ENCODE results near the gene TTC28. TPM values are rescaled to one million over a fixed set of nuclear protein-coding genes. Genes with fewer than 3 reads are reported as not detected.

TTC28 gene
- total RNA-seq, 1 experiment from 2014 or later: 14.8 TPM

GRCh38 chr22:28005513-28005912 is 674.1 kb downstream of the TTC28 start:
- DNase-seq: peak; percentile 37
- H3K36me3 ChIP-seq (replicated peaks; ENCODE audit: control insufficient read depth, insufficient read depth, low read length): peaks cover 2% of the 10 kb centered on the region; the same call in 1 of the 2 replicates
- H3K4me3 ChIP-seq (ENCODE audit: insufficient read depth, low read depth, low read length): no peak overlapping the region
- H3K27me3 ChIP-seq (ENCODE audit: control insufficient read depth, insufficient read depth, low read length): no peaks in the 10 kb centered on the region

GRCh38 chr22:28004021-28004420 is 675.6 kb downstream of the TTC28 start:
- Histone ChIP-seq H3K4me3 (ENCODE audit: insufficient read depth, low read depth, low read length) (no peak overlapping the region), H3K27me3 (ENCODE audit: control insufficient read depth, insufficient read depth, low read length) (no peaks in the 10 kb centered on the region), H3K36me3 (replicated peaks; ENCODE audit: control insufficient read depth, insufficient read depth, low read length) (peaks cover 2% of the 10 kb centered on the region; the same call in 1 of the 2 replicates)
- peak; percentile 72 for DNase-seq

- no peak for DNase-seq
- no peak overlapping the region for H3K4me3 ChIP-seq (ENCODE audit: insufficient read depth, low read depth, low read length)
- no peaks in the 10 kb centered on the region for H3K27me3 ChIP-seq (ENCODE audit: control insufficient read depth, insufficient read depth, low read length)
- H3K36me3 ChIP-seq (replicated peaks; ENCODE audit: control insufficient read depth, insufficient read depth, low read length): peaks cover 2% of the 10 kb centered on the region; the same call in 1 of the 2 replicates
Observed at GRCh38 chr22:28002863-28003565, 676.6 kb downstream of the TTC28 start.

GRCh38 chr22:28002181-28002700 is 677.4 kb downstream of the TTC28 start:
- peak; percentile 63 for DNase-seq
- Histone ChIP-seq H3K27me3 (ENCODE audit: control insufficient read depth, insufficient read depth, low read length) (no peaks in the 10 kb centered on the region), H3K4me3 (ENCODE audit: insufficient read depth, low read depth, low read length) (no peak overlapping the region), H3K36me3 (replicated peaks; ENCODE audit: control insufficient read depth, insufficient read depth, low read length) (no peaks in the 10 kb centered on the region)

GRCh38 chr22:28001171-28001835 is 678.3 kb downstream of the TTC28 start:
- DNase-seq: no peak
- H3K36me3 ChIP-seq (replicated peaks; ENCODE audit: control insufficient read depth, insufficient read depth, low read length): no peaks in the 10 kb centered on the region
- no peaks in the 10 kb centered on the region for H3K27me3 ChIP-seq (ENCODE audit: control insufficient read depth, insufficient read depth, low read length)
- H3K4me3 ChIP-seq (ENCODE audit: insufficient read depth, low read depth, low read length): no peak overlapping the region

GRCh38 chr22:28000361-28000760 is 679.3 kb downstream of the TTC28 start:
- H3K36me3 ChIP-seq (replicated peaks; ENCODE audit: control insufficient read depth, insufficient read depth, low read length): no peaks in the 10 kb centered on the region
- DNase-seq: no peak
- H3K4me3 ChIP-seq (ENCODE audit: insufficient read depth, low read depth, low read length): no peak overlapping the region
- H3K27me3 ChIP-seq (ENCODE audit: control insufficient read depth, insufficient read depth, low read length): no peaks in the 10 kb centered on the region

- no peaks in the 10 kb centered on the region for H3K27me3 ChIP-seq (ENCODE audit: control insufficient read depth, insufficient read depth, low read length)
- no peak for DNase-seq
- H3K36me3 ChIP-seq (replicated peaks; ENCODE audit: control insufficient read depth, insufficient read depth, low read length): no peaks in the 10 kb centered on the region
- H3K4me3 ChIP-seq (ENCODE audit: insufficient read depth, low read depth, low read length): no peak overlapping the region
Observed at GRCh38 chr22:27999876-28000275, 679.8 kb downstream of the TTC28 start.

- H3K4me3 ChIP-seq (ENCODE audit: insufficient read depth, low read depth, low read length): no peak overlapping the region
- DNase-seq: no peak
- no peaks in the 10 kb centered on the region for H3K27me3 ChIP-seq (ENCODE audit: control insufficient read depth, insufficient read depth, low read length)
- no peaks in the 10 kb centered on the region for H3K36me3 ChIP-seq (replicated peaks; ENCODE audit: control insufficient read depth, insufficient read depth, low read length)
Observed at GRCh38 chr22:27998511-27999410, 680.9 kb downstream of the TTC28 start.

- H3K4me3 ChIP-seq (ENCODE audit: insufficient read depth, low read depth, low read length): no peak overlapping the region
- H3K36me3 ChIP-seq (replicated peaks; ENCODE audit: control insufficient read depth, insufficient read depth, low read length): no peaks in the 10 kb centered on the region
- DNase-seq: no peak
- H3K27me3 ChIP-seq (ENCODE audit: control insufficient read depth, insufficient read depth, low read length): no peaks in the 10 kb centered on the region
Observed at GRCh38 chr22:27997538-27997937, 682.1 kb downstream of the TTC28 start.

- no peaks in the 10 kb centered on the region for H3K27me3 ChIP-seq (ENCODE audit: control insufficient read depth, insufficient read depth, low read length)
- no peaks in the 10 kb centered on the region for H3K36me3 ChIP-seq (replicated peaks; ENCODE audit: control insufficient read depth, insufficient read depth, low read length)
- no peak for DNase-seq
- no peak overlapping the region for H3K4me3 ChIP-seq (ENCODE audit: insufficient read depth, low read depth, low read length)
Observed at GRCh38 chr22:27996981-27997380, 682.7 kb downstream of the TTC28 start.

GRCh38 chr22:27996529-27996925 is 683.1 kb downstream of the TTC28 start:
- no peaks in the 10 kb centered on the region for H3K27me3 ChIP-seq (ENCODE audit: control insufficient read depth, insufficient read depth, low read length)
- DNase-seq: no peak
- H3K4me3 ChIP-seq (ENCODE audit: insufficient read depth, low read depth, low read length): no peak overlapping the region
- no peaks in the 10 kb centered on the region for H3K36me3 ChIP-seq (replicated peaks; ENCODE audit: control insufficient read depth, insufficient read depth, low read length)

- no peak for DNase-seq
- no peaks in the 10 kb centered on the region for H3K27me3 ChIP-seq (ENCODE audit: control insufficient read depth, insufficient read depth, low read length)
- H3K36me3 ChIP-seq (replicated peaks; ENCODE audit: control insufficient read depth, insufficient read depth, low read length): no peaks in the 10 kb centered on the region
- H3K4me3 ChIP-seq (ENCODE audit: insufficient read depth, low read depth, low read length): no peak overlapping the region
Observed at GRCh38 chr22:27995801-27996528, 683.7 kb downstream of the TTC28 start.

GRCh38 chr22:27994481-27995331 is 684.9 kb downstream of the TTC28 start:
- Histone ChIP-seq H3K36me3 (replicated peaks; ENCODE audit: control insufficient read depth, insufficient read depth, low read length) (no peaks in the 10 kb centered on the region), H3K27me3 (ENCODE audit: control insufficient read depth, insufficient read depth, low read length) (no peaks in the 10 kb centered on the region), H3K4me3 (ENCODE audit: insufficient read depth, low read depth, low read length) (no peak overlapping the region)
- DNase-seq: no peak

All from H7 (cell line).